BE2C (cell line): Measurements from ENCODE around the gene SLC27A2.

Experiments
- DNase-seq: peaks from one replicate; pipeline ENCODE4 v3.0.0-alpha.2; 2020
- H3K27me3 ChIP-seq: fragments of 250-450 bp; sonication (Bioruptor Pico); 2 replicates; pipeline ENCODE4 v1.5.1; 2020; ENCODE audit warnings: mild to moderate bottlenecking
- H3K36me3 ChIP-seq: fragments of 250-450 bp; sonication (Bioruptor Pico); 2 replicates; pipeline ENCODE4 v1.5.1; 2020; ENCODE audit warnings: mild to moderate bottlenecking
- H3K4me1 ChIP-seq: fragments of 250-450 bp; sonication (Bioruptor Pico); 2 replicates; pipeline ENCODE4 v1.5.1; 2020
- H3K4me3 ChIP-seq: 2 replicates; pipeline ENCODE4 v1.5.1; 2011; ENCODE audit warnings: low read depth, low read length
- H3K9me3 ChIP-seq: fragments of 250-450 bp; sonication (Bioruptor Pico); 2 replicates; pipeline ENCODE4 v1.5.1; 2020
- CTCF ChIP-seq: IDR thresholded peaks from 2 replicates; pipeline ENCODE4 v1.5.1; 2012; ENCODE audit warnings: mild to moderate bottlenecking, low read depth, low read length

The SLC27A2 gene

GRCh38 chr15:50241684-50242450, 59.9 kb downstream of the SLC27A2 start:
- DNase-seq: no peak
- H3K4me1 ChIP-seq: no peaks in the 10 kb centered on the region
- TF ChIP-seq CTCF: no peak

GRCh38 chr15:50244153-50244552, 62.2 kb downstream of the SLC27A2 start:
- no peak for DNase-seq
- Histone ChIP-seq H3K4me3 (no peak overlapping the region), H3K36me3 (no peaks in the 10 kb centered on the region), H3K9me3 (no peaks in the 10 kb centered on the region), H3K27me3 (no peaks in the 10 kb centered on the region), H3K4me1 (no peaks in the 10 kb centered on the region)
- no peak for TF ChIP-seq CTCF

More at GRCh38 chr15:50241684-50242450, 59.9 kb downstream of the SLC27A2 start:
- Histone ChIP-seq H3K36me3 (no peaks in the 10 kb centered on the region), H3K27me3 (no peaks in the 10 kb centered on the region), H3K9me3 (no peaks in the 10 kb centered on the region), H3K4me3 (no peak overlapping the region)

GRCh38 chr15:50244959-50245624, 63.1 kb downstream of the SLC27A2 start:
- H3K36me3 ChIP-seq: no peaks in the 10 kb centered on the region
- no peak for TF ChIP-seq CTCF
- no peak overlapping the region for H3K4me3 ChIP-seq
- H3K9me3 ChIP-seq: no peaks in the 10 kb centered on the region
- H3K27me3 ChIP-seq: no peaks in the 10 kb centered on the region
- no peak for DNase-seq
- H3K4me1 ChIP-seq: no peaks in the 10 kb centered on the region

GRCh38 chr15:50246631-50247030, 64.6 kb downstream of the SLC27A2 start:
- H3K36me3 ChIP-seq: no peaks in the 10 kb centered on the region
- H3K27me3 ChIP-seq: no peaks in the 10 kb centered on the region
- no peaks in the 10 kb centered on the region for H3K9me3 ChIP-seq
- no peak overlapping the region for H3K4me3 ChIP-seq
- H3K4me1 ChIP-seq: no peaks in the 10 kb centered on the region
- TF ChIP-seq CTCF: no peak
- no peak for DNase-seq

GRCh38 chr15:50247819-50248655, 66.0 kb downstream of the SLC27A2 start:
- Histone ChIP-seq H3K27me3 (no peaks in the 10 kb centered on the region), H3K36me3 (no peaks in the 10 kb centered on the region), H3K4me3 (no peak overlapping the region), H3K4me1 (no peaks in the 10 kb centered on the region), H3K9me3 (no peaks in the 10 kb centered on the region)
- peak; percentile 73 for DNase-seq
- no peak for TF ChIP-seq CTCF
